ENCODE results near the gene HIGD2A. TPM values are rescaled to one million over a fixed set of nuclear protein-coding genes. Genes with fewer than 3 reads are reported as not detected.

Gene HIGD2A
- polyA plus RNA-seq, 1 donor from 2014 or later = 61.8 TPM

DNA sequence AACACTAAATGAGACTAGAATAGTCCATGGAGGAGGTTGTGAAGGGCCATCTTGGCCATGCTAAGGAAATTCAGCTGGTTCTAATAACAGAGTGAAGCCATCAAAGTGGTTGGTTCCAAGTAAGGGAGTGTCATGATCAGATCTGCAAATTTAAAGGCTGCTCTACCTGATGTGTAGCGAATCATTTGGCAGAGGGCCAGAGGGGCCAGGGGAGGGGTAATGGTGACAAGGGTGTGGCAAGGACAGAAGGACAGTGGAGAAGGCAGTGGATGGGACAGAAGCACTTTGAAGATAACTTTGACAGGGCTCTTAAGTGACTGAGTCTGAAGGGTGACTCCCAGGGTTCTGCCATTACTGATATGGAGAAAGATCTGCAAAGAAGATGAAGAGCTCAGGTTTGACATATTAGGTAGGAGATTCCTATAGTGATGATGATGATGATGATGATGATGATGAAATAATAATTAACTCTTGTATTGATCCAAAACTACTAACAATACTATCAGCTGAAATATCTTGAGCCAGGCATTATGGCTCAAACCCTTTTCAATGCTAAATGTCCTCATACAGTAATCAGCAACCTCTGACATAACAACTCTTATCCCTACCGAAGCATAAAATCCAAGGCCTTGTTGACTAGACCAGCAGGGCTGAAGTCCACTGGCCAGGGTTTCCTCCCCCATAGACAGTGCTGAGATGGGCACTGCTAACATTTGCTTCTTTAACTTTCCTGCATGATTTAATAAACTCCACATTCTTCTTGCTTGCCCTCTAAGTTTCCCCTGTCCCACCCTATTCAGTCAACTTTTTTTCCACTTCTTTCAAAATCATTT is 47.0 kb upstream of the HIGD2A start:
- no peak overlapping the region for H3K4me2 ChIP-seq (ENCODE audit: low read length)
- TF ChIP-seq, protein P1, sequence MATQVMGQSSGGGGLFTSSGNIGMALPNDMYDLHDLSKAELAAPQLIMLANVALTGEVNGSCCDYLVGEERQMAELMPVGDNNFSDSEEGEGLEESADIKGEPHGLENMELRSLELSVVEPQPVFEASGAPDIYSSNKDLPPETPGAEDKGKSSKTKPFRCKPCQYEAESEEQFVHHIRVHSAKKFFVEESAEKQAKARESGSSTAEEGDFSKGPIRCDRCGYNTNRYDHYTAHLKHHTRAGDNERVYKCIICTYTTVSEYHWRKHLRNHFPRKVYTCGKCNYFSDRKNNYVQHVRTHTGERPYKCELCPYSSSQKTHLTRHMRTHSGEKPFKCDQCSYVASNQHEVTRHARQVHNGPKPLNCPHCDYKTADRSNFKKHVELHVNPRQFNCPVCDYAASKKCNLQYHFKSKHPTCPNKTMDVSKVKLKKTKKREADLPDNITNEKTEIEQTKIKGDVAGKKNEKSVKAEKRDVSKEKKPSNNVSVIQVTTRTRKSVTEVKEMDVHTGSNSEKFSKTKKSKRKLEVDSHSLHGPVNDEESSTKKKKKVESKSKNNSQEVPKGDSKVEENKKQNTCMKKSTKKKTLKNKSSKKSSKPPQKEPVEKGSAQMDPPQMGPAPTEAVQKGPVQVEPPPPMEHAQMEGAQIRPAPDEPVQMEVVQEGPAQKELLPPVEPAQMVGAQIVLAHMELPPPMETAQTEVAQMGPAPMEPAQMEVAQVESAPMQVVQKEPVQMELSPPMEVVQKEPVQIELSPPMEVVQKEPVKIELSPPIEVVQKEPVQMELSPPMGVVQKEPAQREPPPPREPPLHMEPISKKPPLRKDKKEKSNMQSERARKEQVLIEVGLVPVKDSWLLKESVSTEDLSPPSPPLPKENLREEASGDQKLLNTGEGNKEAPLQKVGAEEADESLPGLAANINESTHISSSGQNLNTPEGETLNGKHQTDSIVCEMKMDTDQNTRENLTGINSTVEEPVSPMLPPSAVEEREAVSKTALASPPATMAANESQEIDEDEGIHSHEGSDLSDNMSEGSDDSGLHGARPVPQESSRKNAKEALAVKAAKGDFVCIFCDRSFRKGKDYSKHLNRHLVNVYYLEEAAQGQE (IDR thresholded peaks at IDR 0.05; ENCODE audit: borderline replicate concordance) = no peak
- TF ChIP-seq TAF1 (IDR thresholded peaks at IDR 0.05; ENCODE audit: low read depth) (no peak), CTCF (IDR thresholded peaks at IDR 0.05; ENCODE audit: poor library complexity, severe bottlenecking) (no peak), SMC3 (conservative IDR thresholded peaks at IDR 0.05; ENCODE audit: poor library complexity) (no peak), EP300 (conservative IDR thresholded peaks at IDR 0.05; ENCODE audit: poor library complexity, severe bottlenecking) (no peak)
- peaks cover 8% of the 10 kb centered on the region for H3K36me3 ChIP-seq (ENCODE audit: insufficient read depth, low read length)
- H3K9me2 ChIP-seq (ENCODE audit: insufficient read depth, low read length) = no peaks in the 10 kb centered on the region
- no peak overlapping the region for H3K27ac ChIP-seq (ENCODE audit: low read length)
- no peaks in the 10 kb centered on the region for H4K20me1 ChIP-seq (ENCODE audit: insufficient read depth)
- no peak overlapping the region for H3K4me3 ChIP-seq (ENCODE audit: low read length)
- H3K9me3 ChIP-seq (ENCODE audit: low read length) = no peaks in the 10 kb centered on the region
- H3K79me2 ChIP-seq (replicated peaks; ENCODE audit: insufficient read depth, low read length) = no peaks in the 10 kb centered on the region
- H3K9ac ChIP-seq (ENCODE audit: low read length) = no peak overlapping the region
- no peak overlapping the region for H2AFZ ChIP-seq (ENCODE audit: low read depth, low read length)
- H3K27me3 ChIP-seq (ENCODE audit: insufficient read depth, low read depth, low read length) = no peaks in the 10 kb centered on the region
- H3F3A ChIP-seq (ENCODE audit: insufficient read depth, low read length, poor library complexity, severe bottlenecking) = no peaks in the 10 kb centered on the region

- no peaks in the 10 kb centered on the region for H3K9me2 ChIP-seq (ENCODE audit: insufficient read depth, low read length)
- H3F3A ChIP-seq (ENCODE audit: insufficient read depth, low read length, poor library complexity, severe bottlenecking) = no peaks in the 10 kb centered on the region
- no peaks in the 10 kb centered on the region for H3K79me2 ChIP-seq (replicated peaks; ENCODE audit: insufficient read depth, low read length)
- H3K9me3 ChIP-seq (ENCODE audit: low read length) = no peaks in the 10 kb centered on the region
- H4K20me1 ChIP-seq (ENCODE audit: insufficient read depth) = no peaks in the 10 kb centered on the region
- no peak for TF ChIP-seq POLR2AphosphoS5 (IDR thresholded peaks at IDR 0.05)
- TF ChIP-seq EP300 (conservative IDR thresholded peaks at IDR 0.05; ENCODE audit: poor library complexity, severe bottlenecking) = no peak
- no peak for TF ChIP-seq SMC3 (conservative IDR thresholded peaks at IDR 0.05; ENCODE audit: poor library complexity)
- TF ChIP-seq EZH2 (IDR thresholded peaks at IDR 0.05; ENCODE audit: borderline replicate concordance, insufficient read depth, low read length, poor library complexity, severe bottlenecking) = no peak
- no peak for TF ChIP-seq RAD21 (conservative IDR thresholded peaks at IDR 0.05)
- TF ChIP-seq MXI1 (conservative IDR thresholded peaks at IDR 0.05; ENCODE audit: poor library complexity, severe bottlenecking) = no peak
- no peak for TF ChIP-seq CTCF (IDR thresholded peaks at IDR 0.05; ENCODE audit: poor library complexity, severe bottlenecking)
- TF ChIP-seq TAF1 (IDR thresholded peaks at IDR 0.05; ENCODE audit: low read depth) = no peak
- TF ChIP-seq, protein P1 (IDR thresholded peaks at IDR 0.05; ENCODE audit: borderline replicate concordance) = no peak
- no peak overlapping the region for H3K4me3 ChIP-seq (ENCODE audit: low read length)
- no peak overlapping the region for H2AFZ ChIP-seq (ENCODE audit: low read depth, low read length)
- peaks cover 8% of the 10 kb centered on the region for H3K36me3 ChIP-seq (ENCODE audit: insufficient read depth, low read length)
- no peaks in the 10 kb centered on the region for H3K27me3 ChIP-seq (ENCODE audit: insufficient read depth, low read depth, low read length)
- no peak overlapping the region for H3K27ac ChIP-seq (ENCODE audit: low read length)
- no peak overlapping the region for H3K9ac ChIP-seq (ENCODE audit: low read length)
- no peak overlapping the region for H3K4me2 ChIP-seq (ENCODE audit: low read length)
Observed at GRCh38 chr5:176342158-176342483, 46.4 kb upstream of the HIGD2A start.

Measured in neural cell (in vitro differentiated cells).